K562 (cell line): ENCODE data around the gene MAGEC1. TPM values are rescaled to one million over a fixed set of nuclear protein-coding genes. Genes with fewer than 3 reads are reported as not detected.

Source experiments
- ATAC-seq: fragments of 200-7000 bp; cut with Tn5 transposase; 3 replicates; pipeline ENCODE4 v1.9.1; 2020; ENCODE audit warnings: moderate library complexity
- BruUV-seq: library from RNA; stranded (reverse); fragments of 400-500 nt; replicated peaks from 2 replicates; lab custom pipeline; 2021; lab: Mats Ljungman, UMichigan
- CTCF ChIA-PET: fragments of 300-600 bp; formaldehyde crosslinking; extraction: SDS; loops from one replicate; lab custom pipeline; 2021; ENCODE audit warnings: low intra/inter-chr PET ratio; lab: Yijun Ruan, JAX
- POLR2A ChIA-PET: fragments of 300-600, 350-650 bp; sonication (Branson Sonifier 250); formaldehyde crosslinking; extraction: SDS; loops from one replicate; lab custom pipeline; 2021; ENCODE audit warnings: antibody characterized with exemption, inconsistent platforms; lab: Yijun Ruan, JAX
- DNase-seq, 4 experiments: peaks; one replicate each; pipeline versions ENCODE4 v3.0.0 to v3.0.0-alpha.2; 2011 to 2018; ENCODE audit warnings: low spot score in 3 of 4, mixed read lengths in 3 of 4; ENCODE audit errors: extremely low read depth in 1 of 4
- FAIRE-seq: peaks from 2 replicates; lab custom pipeline; 2011; peaks lifted over from hg19 to GRCh38; lab: Jason Lieb, UNC
- H2AFZ ChIP-seq: 2 replicates; pipeline ENCODE4 v1.6.0; 2011; ENCODE audit warnings: low read depth, low read length, control low read depth, inconsistent platforms
- H3K27ac ChIP-seq: fragments of 200-600 bp; 3 replicates; pipeline ENCODE4 v1.8.0; 2011; ENCODE audit warnings: low read depth, mild to moderate bottlenecking, control low read depth, inconsistent platforms, low read length, moderate library complexity, mixed read lengths; ENCODE audit errors: extremely low read depth
- H3K27me3 ChIP-seq, 2 experiments: fragments of 300-600 bp in 1 of 2; 2 replicates in 1 of 2; 3 replicates in 1 of 2; pipeline versions ENCODE4 v1.6.0 to v1.8.0; 2011; ENCODE audit warnings: inconsistent platforms in 2 of 2, low read length in 2 of 2, mild to moderate bottlenecking in 1 of 2, mixed read lengths in 1 of 2, moderate library complexity in 1 of 2; ENCODE audit not compliant: control insufficient read depth in 2 of 2, insufficient read depth in 2 of 2
- H3K36me3 ChIP-seq: fragments of 300-600 bp; 3 replicates; pipeline ENCODE4 v1.8.0; 2011; ENCODE audit warnings: mild to moderate bottlenecking, low read length, inconsistent platforms; ENCODE audit not compliant: control insufficient read depth, insufficient read depth
- H3K4me1 ChIP-seq, 2 experiments: fragments of 200-600 bp in 1 of 2; replicated peaks in 1 of 2; 2 replicates in 1 of 2; 3 replicates in 1 of 2; pipeline versions ENCODE4 v1.5.1 to v1.8.0; 2011; ENCODE audit warnings: inconsistent platforms in 2 of 2, low read length in 2 of 2, mild to moderate bottlenecking in 1 of 2, mixed read lengths in 1 of 2, moderate library complexity in 1 of 2; ENCODE audit not compliant: control insufficient read depth in 2 of 2, insufficient read depth in 2 of 2
- H3K4me2 ChIP-seq: 2 replicates; pipeline ENCODE4 v1.6.1; 2011; ENCODE audit warnings: low read length, control low read depth, inconsistent platforms, mixed read lengths; ENCODE audit not compliant: insufficient read depth
- H3K4me3 ChIP-seq: fragments of 200-600 bp; sonication (generic), shearing (Covaris generic); 2 replicates; pipeline ENCODE4 v1.5.1; 2016; ENCODE audit warnings: control low read depth, inconsistent platforms
- H3K79me2 ChIP-seq: fragments of 200-600 bp; 3 replicates; pipeline ENCODE4 v1.8.0; 2011; ENCODE audit warnings: low read length, inconsistent platforms; ENCODE audit not compliant: control insufficient read depth, insufficient read depth
- H3K9ac ChIP-seq, 2 experiments: 2 replicates each; pipeline versions ENCODE4 v1.6.0 to v1.6.1; 2011; ENCODE audit warnings: low read depth in 2 of 2, low read length in 2 of 2, control low read depth in 1 of 2, inconsistent platforms in 1 of 2, mild to moderate bottlenecking in 1 of 2, mixed read lengths in 1 of 2; ENCODE audit not compliant: insufficient read depth in 1 of 2
- H3K9me1 ChIP-seq: one replicate; pipeline ENCODE4 v1.6.0; 2011; ENCODE audit warnings: inconsistent platforms, mild to moderate bottlenecking, low read length, moderate library complexity; ENCODE audit not compliant: control insufficient read depth, insufficient read depth
- H3K9me3 ChIP-seq: replicated peaks from 2 replicates; pipeline ENCODE4 v1.5.1; 2011; ENCODE audit warnings: low read depth, low read length, inconsistent platforms; ENCODE audit not compliant: control insufficient read depth, insufficient read depth
- H4K20me1 ChIP-seq: replicated peaks from 2 replicates; pipeline ENCODE4 v1.6.1; 2011; ENCODE audit warnings: low read length, inconsistent platforms, mixed read lengths; ENCODE audit not compliant: control insufficient read depth, insufficient read depth
- CHD2 ChIP-seq: IDR thresholded peaks from 2 replicates; pipeline ENCODE4 v1.6.1; 2011; ENCODE audit warnings: low read depth, low read length
- NFIX ChIP-seq: fragments of 250-450 bp; sonication (Bioruptor Pico); IDR thresholded peaks from 2 replicates; pipeline ENCODE4 v1.4.0; 2020; ENCODE audit warnings: low read depth, mild to moderate bottlenecking, moderate library complexity
- PRDM10 ChIP-seq: fragments of 450-650 bp; IDR thresholded peaks from 2 replicates; pipeline ENCODE4 v1.6.1; 2018; ENCODE audit not compliant: partially characterized antibody
- RAD21 ChIP-seq, 2 experiments: fragments of 250-450 bp in 1 of 2; fragments of 450-650 bp in 1 of 2; sonication (Bioruptor Pico) in 1 of 2; formaldehyde crosslinking in 1 of 2; IDR thresholded peaks in 1 of 2; conservative IDR thresholded peaks in 1 of 2; 2 replicates each; pipeline versions ENCODE4 v1.4.0 to v1.8.0; 2020 to 2022; ENCODE audit warnings: mild to moderate bottlenecking in 2 of 2, moderate library complexity in 1 of 2
- ZNF143 ChIP-seq: sonication (generic); formaldehyde crosslinking; IDR thresholded peaks from 2 replicates; pipeline ENCODE4 v1.9.0; 2022; ENCODE audit warnings: mild to moderate bottlenecking, missing genetic modification reagents
- ZNF444 ChIP-seq: fragments of 250-450 bp; sonication (Bioruptor Pico); IDR thresholded peaks from 2 replicates; pipeline ENCODE4 v1.4.0; 2020; ENCODE audit warnings: mild to moderate bottlenecking, moderate library complexity
- ZNF57 ChIP-seq: fragments of 450-650 bp; formaldehyde crosslinking; IDR thresholded peaks from 2 replicates; pipeline ENCODE4 v1.4.0; 2020; ENCODE audit warnings: mild to moderate bottlenecking, moderate library complexity
- WGBS: fragments of 100-300 bp; shearing (Covaris generic); methylation state at CpG from one replicate; pipeline ENCODE4 v1.1.6; 2016; ENCODE audit warnings: low coverage, mixed read lengths; ENCODE audit not compliant: insufficient coverage; ENCODE audit errors: missing lambda C conversion rate; 5-methylcytosine and 5-hydroxymethylcytosine counted together
- in situ Hi-C: fragments of 300-500 bp; cut with MboI; formaldehyde crosslinking; loops from 4 replicates; pipeline ENCODE4 v1.15.0; 2018; ENCODE audit warnings: inconsistent platforms, mixed read lengths
- intact Hi-C: fragments of 100-400 bp; cut with micrococcal nuclease; formaldehyde crosslinking; loops from 2 replicates; pipeline ENCODE4 v1.14.2; 2022
- polyA plus RNA-seq, 8 experiments: library from polyadenylated mRNA; depleted of rRNA in 4 of 8; stranded (reverse) in 5 of 8; unstranded in 3 of 8; fragments of >200 nt; fragmentation: Nextera tagmentation in 2 of 8; fragmentation: Illumina TruSeq in 1 of 8; extraction: Ambion mirVana in 2 of 8; extraction: Trizol in 1 of 8; gene quantifications; 2 replicates each; pipeline versions ENCODE4 v1.2.1 to v1.2.3, GENCODE V29; 2011 to 2014; ENCODE audit warnings: inconsistent platforms in 1 of 8, missing spikeins in 1 of 8
- total RNA-seq, 7 experiments: library from RNA; depleted of rRNA in 6 of 7; stranded (reverse); fragments of >200 nt in 6 of 7; fragmentation: Illumina TruSeq in 2 of 7; extraction: Trizol in 2 of 7; gene quantifications; 2 replicates each; pipeline versions ENCODE4 v1.2.1 to v1.2.3, GENCODE V29; 2011 to 2021; ENCODE audit warnings: low replicate concordance in 1 of 7

MAGEC1 gene
- total and polyA plus RNA-seq, 9 of the 15 experiments (the other 6 are each of a cell fraction or from before 2014, with no cell fraction given): 5.6 to 56.6 (median 21.4) TPM

GRCh38 chrX:141936080-141936479 lies 32.4 kb downstream of the MAGEC1 start:
- Histone ChIP-seq H3K27ac (no peak overlapping the region), H2AFZ (no peak overlapping the region), H3K4me2 (no peak overlapping the region), H3K4me1 (no peaks in the 10 kb centered on the region), H3K36me3 (no peaks in the 10 kb centered on the region), H3K79me2 (no peaks in the 10 kb centered on the region), H3K27me3 (no peaks in the 10 kb centered on the region), H4K20me1 (no peaks in the 10 kb centered on the region), H3K9me1 (no peaks in the 10 kb centered on the region), H3K9me3 (no peaks in the 10 kb centered on the region), H3K4me3 (no peak overlapping the region), H3K9ac (no peak overlapping the region)
- TF ChIP-seq NFIX (CRISPR knock-in tag) (no peak), PRDM10 (no peak), ZNF143 (CRISPR knock-in tag) (no peak), ZNF57 (CRISPR knock-in tag) (no peak), ZNF444 (CRISPR knock-in tag) (no peak), RAD21 (CRISPR knock-in tag; conservative IDR thresholded peaks at IDR 0.05 in 1 of 2, IDR thresholded peaks at IDR 0.05 in 1 of 2) (0 out of 4 replicates have a peak, but pooled peaks of 1 of the 2 experiments have one; percentile 10), CHD2 (no peak)
- ATAC-seq (no peak), DNase-seq (peak in 1 of 4 experiments; percentile 0), FAIRE-seq (no peak)
- WGBS: 0% methylated on average over 1 of the region's 1 CpG
- in situ Hi-C loops (no loop called here), intact Hi-C loops (no loop called here)
- BruUV-seq: no TSS peak
- ChIA-PET CTCF (no interaction called here), POLR2A (no interaction called here)
